CMK (cell line): ENCODE data around the gene C8A.
A peak's percentile ranks its signal among the peaks of the same experiment; 100 is the strongest.

ENCODE experiments used
- DNase-seq: peaks from one replicate; pipeline ENCODE4 v3.0.0-alpha.2; 2010; ENCODE audit warnings: low read depth

The C8A gene

DNA sequence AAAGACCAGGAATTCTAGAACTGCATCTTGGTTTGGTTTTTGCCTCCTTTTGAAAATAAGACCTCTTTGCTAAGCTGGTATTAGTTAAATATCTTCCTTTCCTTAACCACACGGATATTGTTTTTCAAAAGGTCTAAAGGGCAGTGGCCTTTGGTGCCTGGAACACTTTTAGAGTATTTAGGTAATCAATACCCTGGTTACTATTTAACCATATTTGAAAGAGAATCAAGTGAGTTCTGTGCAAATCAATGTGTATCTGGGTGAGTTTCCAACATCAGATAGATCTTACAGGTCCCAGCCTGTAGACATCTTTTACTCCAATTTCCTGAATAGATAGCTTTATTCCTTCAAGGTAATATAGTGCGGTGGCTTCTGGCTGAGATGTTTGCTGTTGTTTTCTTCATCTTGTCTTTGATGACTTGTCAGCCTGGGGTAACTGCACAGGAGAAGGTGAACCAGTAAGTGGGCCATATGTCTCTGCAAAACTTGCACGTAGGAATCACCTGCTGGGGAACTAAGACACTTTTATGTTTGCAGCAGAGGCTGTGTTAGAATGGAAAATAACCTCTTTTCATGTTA, at the start of gene C8A:
C8A (plus strand) TSS at position 277 of the 579 bp plus-strand sequence; CDS start at position 382, 105 bp downstream.
- DNase-seq = no peak

GRCh38 chr1:56806804-56807203, 47.8 kb upstream of the C8A start:
- DNase-seq = no peak

- no peak for DNase-seq
Observed at GRCh38 chr1:56808410-56808809, 46.2 kb upstream of the C8A start.

GRCh38 chr1:56811331-56811730, 43.3 kb upstream of the C8A start:
- no peak for DNase-seq

- no peak for DNase-seq
Observed at GRCh38 chr1:56814205-56814604, 40.4 kb upstream of the C8A start.

DNA sequence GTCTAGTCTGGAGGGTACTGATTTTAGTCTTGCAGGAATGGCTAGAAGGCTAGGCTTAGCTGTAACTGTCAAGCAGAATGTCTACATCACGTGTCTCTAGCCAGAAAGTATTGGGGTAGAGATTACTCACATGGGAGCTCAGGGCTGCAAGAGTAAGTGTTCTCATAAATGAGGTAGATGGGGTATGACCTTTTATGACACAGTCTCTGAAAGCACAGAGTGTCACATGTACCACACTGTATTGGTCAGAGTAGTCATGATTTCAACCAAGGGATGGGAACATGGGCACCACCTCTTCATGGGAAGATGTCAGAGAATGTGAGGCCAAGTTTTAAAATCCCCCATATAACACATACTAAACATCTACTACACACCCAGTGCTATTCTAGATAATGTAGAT, 38.3 kb upstream of the C8A start:
- no peak for DNase-seq

DNA sequence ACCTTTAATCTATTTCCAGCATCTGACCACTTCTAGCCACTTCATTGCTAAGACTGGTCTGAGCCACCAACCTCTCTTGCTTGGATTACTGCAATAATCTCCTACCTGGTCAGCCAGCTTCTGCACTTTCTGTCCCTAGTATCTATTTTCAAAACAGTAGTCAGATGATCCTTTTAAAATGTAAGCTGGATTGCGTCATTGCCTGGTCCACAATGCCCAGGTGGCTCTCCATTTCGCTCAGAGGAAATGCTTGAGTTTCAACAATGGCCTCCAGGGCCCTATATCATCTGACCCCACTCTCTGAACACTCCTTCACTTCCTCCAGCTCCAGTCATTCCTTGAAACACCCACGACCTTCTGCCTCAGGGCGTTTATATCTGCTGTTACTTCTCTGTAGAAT, 37.7 kb upstream of the C8A start:
- no peak for DNase-seq

DNA sequence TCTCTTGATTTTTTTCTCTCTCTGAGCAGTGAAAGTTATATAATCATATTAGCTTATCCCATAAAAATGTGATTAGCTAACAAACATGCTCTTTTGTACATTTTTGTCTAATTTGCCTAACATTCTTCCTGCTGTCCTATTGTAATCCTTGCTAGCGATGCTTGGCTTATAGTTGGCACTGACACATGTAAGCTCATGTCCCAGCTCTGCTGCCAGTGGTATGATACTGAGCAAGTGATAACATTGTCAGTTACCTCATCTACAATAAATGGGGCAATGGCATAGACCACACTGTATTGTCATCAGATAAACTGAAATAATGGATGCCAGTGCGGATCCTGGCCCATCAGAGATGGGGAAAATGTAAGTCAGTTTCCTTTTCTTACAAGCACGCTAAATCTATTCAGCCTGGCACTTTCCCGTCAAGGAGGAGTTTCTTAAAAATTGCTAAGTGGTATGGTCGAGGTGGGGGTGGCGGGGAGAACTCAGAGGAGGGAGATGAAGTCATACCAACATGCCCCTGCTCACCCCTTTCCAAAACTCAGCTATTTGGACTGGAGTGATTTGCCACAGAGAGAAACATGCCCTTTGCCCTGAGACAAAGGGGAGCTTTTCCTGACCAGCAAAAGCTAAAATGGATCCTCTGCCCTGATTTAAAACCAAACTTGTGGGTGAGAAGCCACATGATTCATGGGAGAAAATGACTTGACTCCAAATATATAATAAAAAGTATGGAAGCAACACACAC, 36.7 kb upstream of the C8A start:
- no peak for DNase-seq

- no peak for DNase-seq
Observed at GRCh38 chr1:56819387-56819899, 35.2 kb upstream of the C8A start, which contains the start of gene FYB2. Gene FYB2, minus strand, starts transcription at chr1:56819404. Its CDS starts 114 bp downstream, at chr1:56819290.

DNA sequence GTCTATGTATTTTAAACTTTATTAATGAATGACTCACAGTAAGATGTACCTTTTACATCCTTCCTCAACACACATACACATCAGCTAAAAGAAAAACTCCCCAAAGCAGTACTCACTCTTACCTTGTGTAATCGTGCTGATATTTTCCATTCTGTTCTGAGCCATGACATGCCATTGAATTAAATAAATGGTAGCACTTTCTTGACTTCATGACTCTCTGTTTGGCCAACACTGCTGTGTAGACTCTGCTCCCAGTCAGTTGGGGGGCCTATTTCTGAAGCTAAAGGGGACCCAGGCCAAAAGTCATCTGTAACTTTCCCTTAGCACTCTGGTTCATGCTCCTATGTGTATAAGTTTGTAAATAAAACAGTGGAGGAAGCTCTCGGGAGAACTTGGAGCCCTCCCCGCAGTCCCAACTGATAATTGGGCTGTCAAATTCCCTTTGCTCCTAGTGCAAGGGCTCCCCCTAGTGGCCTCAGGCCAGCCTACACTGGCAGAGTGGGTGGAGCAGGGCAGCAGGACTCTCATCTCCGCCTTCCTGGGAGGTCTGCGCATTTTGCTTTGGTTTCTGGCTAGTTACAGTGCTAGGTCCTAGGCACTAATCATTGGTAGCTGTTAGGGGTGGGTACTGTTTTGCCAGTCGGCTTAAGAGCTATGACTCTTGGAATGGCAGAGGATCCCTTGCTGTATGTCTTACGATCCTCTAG, 33.7 kb upstream of the C8A start:
- peak; percentile 43 for DNase-seq

DNA sequence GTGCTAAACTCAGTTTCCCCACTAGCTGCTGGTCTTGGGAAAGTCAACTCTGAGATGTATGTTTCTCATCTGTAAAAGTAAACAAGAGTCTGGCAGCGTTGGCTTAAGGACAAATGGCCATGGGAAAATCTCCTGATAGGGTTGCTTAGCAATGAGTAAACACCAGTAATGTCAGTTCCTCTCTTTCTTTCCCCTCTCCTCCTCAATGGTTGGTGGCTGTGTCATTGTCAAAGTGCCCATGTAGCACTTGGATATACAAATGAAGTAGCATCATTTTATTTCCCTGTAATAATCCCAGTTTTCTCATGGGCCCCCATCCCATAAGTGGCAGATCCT, 33.2 kb upstream of the C8A start:
- no peak for DNase-seq

- DNase-seq = no peak
Observed at GRCh38 chr1:56824271-56824670, 30.3 kb upstream of the C8A start.

DNA sequence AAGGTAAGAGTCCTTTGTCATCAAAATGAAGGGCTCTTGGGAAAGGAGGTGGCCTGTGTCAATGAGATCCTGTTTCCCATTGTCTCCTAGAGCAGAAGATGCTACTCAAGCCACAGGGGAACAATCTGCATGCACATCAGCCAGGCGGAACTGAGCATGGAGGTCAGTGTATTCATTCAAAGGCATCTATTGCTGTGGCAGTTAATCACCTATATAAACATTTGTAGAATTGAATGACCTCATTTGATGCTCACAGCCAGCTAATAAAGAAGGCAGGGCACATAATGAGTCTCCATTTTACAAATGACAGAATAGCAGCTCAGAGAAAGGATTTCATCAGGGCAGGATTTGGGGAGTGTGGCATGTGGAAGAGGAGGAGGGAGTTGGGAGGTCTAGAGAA, 29.7 kb upstream of the C8A start:
- DNase-seq = no peak

GRCh38 chr1:56825436-56825835, 29.2 kb upstream of the C8A start:
- DNase-seq = no peak

DNA sequence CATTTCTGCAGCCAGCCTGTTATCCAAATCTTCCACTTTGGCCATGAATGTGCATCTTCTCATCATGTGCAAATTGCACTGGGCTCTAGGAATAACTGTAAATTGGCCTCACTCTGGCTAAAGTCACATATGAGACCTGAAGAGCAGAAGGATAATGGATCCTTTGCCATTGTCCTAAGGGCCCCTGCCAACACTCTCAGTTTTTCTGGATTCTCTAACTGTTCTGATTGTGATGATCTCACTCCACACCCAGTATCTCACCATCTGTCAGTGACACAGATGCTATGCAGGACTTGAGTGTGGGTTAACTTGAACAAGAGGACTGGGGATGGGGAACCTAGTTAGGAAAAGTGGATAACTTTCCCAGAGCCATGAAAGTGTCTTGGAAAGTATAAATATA, 26.9 kb upstream of the C8A start:
- no peak for DNase-seq

- DNase-seq = no peak
Observed at GRCh38 chr1:56830052-56830451, 24.5 kb upstream of the C8A start.

GRCh38 chr1:56831871-56832693, 22.5 kb upstream of the C8A start:
- DNase-seq = peak; percentile 44

DNA sequence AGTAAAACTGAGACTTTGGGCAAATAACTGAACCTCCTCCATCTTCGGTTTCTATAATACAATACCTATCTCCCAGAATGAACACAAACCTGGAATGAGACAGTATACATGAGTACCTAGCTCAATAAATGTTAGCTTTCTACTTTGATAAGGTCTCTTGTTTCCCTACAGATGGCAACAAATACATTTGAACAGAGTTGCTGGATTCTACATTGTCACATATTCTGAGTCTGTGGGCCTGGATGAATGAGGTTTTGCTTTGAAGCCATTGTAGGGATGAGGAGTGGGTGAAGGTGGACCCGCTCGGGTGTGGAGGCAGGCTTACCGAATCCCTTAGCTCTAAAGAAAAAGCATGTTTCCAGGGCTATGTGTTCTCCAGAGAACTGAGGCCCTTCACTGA, 21.5 kb upstream of the C8A start:
- DNase-seq = no peak

DNA sequence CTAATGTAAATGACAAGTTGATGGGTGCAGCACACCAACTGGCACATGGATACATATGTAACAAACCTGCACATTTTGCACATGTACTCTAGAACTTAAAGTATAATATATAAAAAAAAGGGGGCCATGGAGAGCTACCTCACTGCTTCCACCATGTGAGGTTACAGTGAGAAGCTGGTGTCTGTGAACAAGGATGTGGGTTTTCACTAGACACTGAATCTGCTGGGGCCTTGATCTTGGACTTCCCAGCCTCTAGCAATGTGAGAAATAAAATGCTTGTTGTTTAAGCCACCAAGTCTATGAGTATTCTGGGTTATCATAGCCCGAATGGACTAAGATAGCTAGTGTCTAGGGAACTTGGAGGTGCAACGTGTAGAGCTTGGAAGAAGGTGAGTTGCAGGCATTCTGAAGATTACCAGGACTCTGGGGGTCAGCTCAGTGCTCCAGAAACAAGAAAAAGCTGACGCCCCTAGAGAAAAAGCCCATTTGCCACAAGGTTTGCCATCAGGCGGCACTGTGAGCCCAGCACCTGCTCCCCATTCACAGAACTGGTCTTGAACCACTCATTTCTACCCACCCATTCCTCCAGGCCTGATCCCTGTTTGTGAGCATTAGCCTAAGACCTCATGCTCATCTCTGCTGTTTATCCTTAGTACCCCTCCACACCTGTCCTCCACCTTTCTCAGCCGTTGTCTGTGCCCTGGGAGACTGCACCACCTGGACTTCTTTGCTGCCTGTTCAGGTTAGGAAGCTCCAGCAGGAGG, 20.3 kb upstream of the C8A start:
- no peak for DNase-seq

DNA sequence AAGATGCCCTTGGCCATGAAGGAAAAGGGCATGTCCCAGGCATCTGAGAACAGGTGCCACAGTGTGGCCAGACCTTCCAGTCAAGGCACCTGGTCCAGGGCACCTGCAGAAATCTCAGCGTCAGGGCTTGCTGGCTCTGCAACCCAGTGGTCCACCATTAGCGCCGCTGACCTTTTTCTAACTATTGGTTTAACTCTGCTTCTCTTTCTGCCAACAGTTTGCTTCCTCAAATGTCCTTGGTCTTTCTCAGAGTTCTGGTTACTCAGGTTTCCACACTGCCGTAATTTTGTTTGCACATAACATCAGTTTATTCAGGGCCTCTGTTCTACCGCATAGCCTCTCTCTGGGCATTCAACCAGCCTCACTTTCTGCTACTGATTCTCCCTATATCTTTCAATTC, 18.9 kb upstream of the C8A start:
- DNase-seq = no peak

GRCh38 chr1:56836359-56836758, 18.2 kb upstream of the C8A start:
- DNase-seq = no peak
